GM18907 (cell line): ENCODE measurements around the gene PLAU.
"Not testable (repeated sequence)": the region's sequence is repeated elsewhere in the genome, so short reads cannot be mapped to it uniquely, and the experiment has no call there.

Source experiments
- ATAC-seq: cut with Tn5 transposase; IDR thresholded peaks from one replicate; pipeline ENCODE4 v1.9.1; 2021; ENCODE audit warnings: mild to moderate bottlenecking, moderate library complexity; ENCODE audit not compliant: unreplicated experiment

Gene PLAU

GRCh38 chr10:73948947-73949633 is 38.2 kb downstream of the PLAU start:
- ATAC-seq, result no peak

GRCh38 chr10:73950155-73950948 is 39.4 kb downstream of the PLAU start:
- ATAC-seq, result no peak

GRCh38 chr10:73953665-73954064 is 42.7 kb downstream of the PLAU start:
- ATAC-seq, result no peak

- no peak for ATAC-seq
Observed at GRCh38 chr10:73954737-73955136, 43.8 kb downstream of the PLAU start.

- no peak for ATAC-seq
Observed at GRCh38 chr10:73955719-73956118, 44.8 kb downstream of the PLAU start.

GRCh38 chr10:73956476-73957359 is 45.8 kb downstream of the PLAU start:
- ATAC-seq, result peak; percentile 52

- no peak for ATAC-seq
Observed at GRCh38 chr10:73959484-73960243, 48.7 kb downstream of the PLAU start.

- no peak for ATAC-seq
Observed at GRCh38 chr10:73962386-73962785, 51.5 kb downstream of the PLAU start.

- not testable (repeated sequence) for ATAC-seq
Observed at GRCh38 chr10:73963533-73963932, 52.6 kb downstream of the PLAU start.

GRCh38 chr10:73964743-73965142 is 53.8 kb downstream of the PLAU start:
- ATAC-seq, result no peak

- not testable (repeated sequence) for ATAC-seq
Observed at GRCh38 chr10:73965267-73965889, 54.4 kb downstream of the PLAU start.

- no peak for ATAC-seq
Observed at GRCh38 chr10:73965890-73966768, 55.2 kb downstream of the PLAU start.

GRCh38 chr10:73967022-73967429 is 56.1 kb downstream of the PLAU start:
- no peak for ATAC-seq
